Progenitor cell of endocrine pancreas (in vitro differentiated cells): ENCODE data around the gene CYSRT1. TPM values are rescaled to one million over a fixed set of nuclear protein-coding genes. Genes with fewer than 3 reads are reported as not detected.

Source experiments
- DNase-seq: peaks from one replicate; pipeline ENCODE4 v3.0.0; 2021; ENCODE audit warnings: low spot score; ENCODE audit not compliant: unreplicated experiment
- H3K27ac Mint-ChIP-seq: 2 replicates; pipeline ENCODE4 v1.8.0; 2021; ENCODE audit warnings: mild to moderate bottlenecking, moderate library complexity, mixed read lengths
- H3K27me3 Mint-ChIP-seq: 2 replicates; pipeline ENCODE4 v1.8.0; 2021; ENCODE audit warnings: mixed read lengths
- H3K36me3 Mint-ChIP-seq: 2 replicates; pipeline ENCODE4 v1.8.0; 2022; ENCODE audit warnings: mixed read lengths; ENCODE audit not compliant: insufficient read depth
- H3K4me1 Mint-ChIP-seq: 2 replicates; pipeline ENCODE4 v1.8.0; 2021; ENCODE audit warnings: low read depth, mixed read lengths
- H3K4me3 Mint-ChIP-seq: 2 replicates; pipeline ENCODE4 v1.8.0; 2021; ENCODE audit warnings: low read depth, mild to moderate bottlenecking, moderate library complexity, mixed read lengths
- H3K9me3 Mint-ChIP-seq: 2 replicates; pipeline ENCODE4 v1.8.0; 2021; ENCODE audit warnings: low read depth, mixed read lengths
- total RNA-seq: library from RNA; stranded (reverse); gene quantifications from 2 replicates; pipeline ENCODE4 v1.2.1, GENCODE V29; 2021
- TF ChIP-seq, protein P1 (sequence below): fragments of 200-600 bp; sonication (generic); IDR thresholded peaks from one replicate; pipeline ENCODE4 v1.5.0; 2021; ENCODE audit warnings: antibody characterized with exemption, mild to moderate bottlenecking; ENCODE audit not compliant: unreplicated experiment

CYSRT1 gene
- total RNA-seq, 1 donor from 2014 or later, result 2.7 TPM

GRCh38 chr9:137270929-137271695, 46.1 kb downstream of the CYSRT1 start:
- TF ChIP-seq, protein P1, sequence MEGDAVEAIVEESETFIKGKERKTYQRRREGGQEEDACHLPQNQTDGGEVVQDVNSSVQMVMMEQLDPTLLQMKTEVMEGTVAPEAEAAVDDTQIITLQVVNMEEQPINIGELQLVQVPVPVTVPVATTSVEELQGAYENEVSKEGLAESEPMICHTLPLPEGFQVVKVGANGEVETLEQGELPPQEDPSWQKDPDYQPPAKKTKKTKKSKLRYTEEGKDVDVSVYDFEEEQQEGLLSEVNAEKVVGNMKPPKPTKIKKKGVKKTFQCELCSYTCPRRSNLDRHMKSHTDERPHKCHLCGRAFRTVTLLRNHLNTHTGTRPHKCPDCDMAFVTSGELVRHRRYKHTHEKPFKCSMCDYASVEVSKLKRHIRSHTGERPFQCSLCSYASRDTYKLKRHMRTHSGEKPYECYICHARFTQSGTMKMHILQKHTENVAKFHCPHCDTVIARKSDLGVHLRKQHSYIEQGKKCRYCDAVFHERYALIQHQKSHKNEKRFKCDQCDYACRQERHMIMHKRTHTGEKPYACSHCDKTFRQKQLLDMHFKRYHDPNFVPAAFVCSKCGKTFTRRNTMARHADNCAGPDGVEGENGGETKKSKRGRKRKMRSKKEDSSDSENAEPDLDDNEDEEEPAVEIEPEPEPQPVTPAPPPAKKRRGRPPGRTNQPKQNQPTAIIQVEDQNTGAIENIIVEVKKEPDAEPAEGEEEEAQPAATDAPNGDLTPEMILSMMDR, result no peak
- no peak overlapping the region for H3K4me3 Mint-ChIP-seq
- no peak overlapping the region for H3K27ac Mint-ChIP-seq
- H3K27me3 Mint-ChIP-seq, result no peaks in the 10 kb centered on the region
- H3K36me3 Mint-ChIP-seq, result peaks cover 17% of the 10 kb centered on the region
- H3K4me1 Mint-ChIP-seq, result peaks cover 6% of the 10 kb centered on the region
- no peak for DNase-seq
- H3K9me3 Mint-ChIP-seq, result no peaks in the 10 kb centered on the region

- H3K4me1 Mint-ChIP-seq, result peaks cover 8% of the 10 kb centered on the region
- no peak overlapping the region for H3K27ac Mint-ChIP-seq
- no peak for DNase-seq
- TF ChIP-seq, protein P1, result no peak
- no peaks in the 10 kb centered on the region for H3K9me3 Mint-ChIP-seq
- H3K27me3 Mint-ChIP-seq, result no peaks in the 10 kb centered on the region
- H3K36me3 Mint-ChIP-seq, result peaks cover 17% of the 10 kb centered on the region
- no peak overlapping the region for H3K4me3 Mint-ChIP-seq
Measured at GRCh38 chr9:137271696-137272076, 46.7 kb downstream of the CYSRT1 start.

GRCh38 chr9:137272241-137273094, 47.5 kb downstream of the CYSRT1 start:
- no peaks in the 10 kb centered on the region for H3K27me3 Mint-ChIP-seq
- DNase-seq, result no peak
- no peak overlapping the region for H3K27ac Mint-ChIP-seq
- no peaks in the 10 kb centered on the region for H3K9me3 Mint-ChIP-seq
- TF ChIP-seq, protein P1, result no peak
- H3K4me3 Mint-ChIP-seq, result no peak overlapping the region
- peaks cover 16% of the 10 kb centered on the region for H3K36me3 Mint-ChIP-seq
- peaks cover 13% of the 10 kb centered on the region for H3K4me1 Mint-ChIP-seq

DNA sequence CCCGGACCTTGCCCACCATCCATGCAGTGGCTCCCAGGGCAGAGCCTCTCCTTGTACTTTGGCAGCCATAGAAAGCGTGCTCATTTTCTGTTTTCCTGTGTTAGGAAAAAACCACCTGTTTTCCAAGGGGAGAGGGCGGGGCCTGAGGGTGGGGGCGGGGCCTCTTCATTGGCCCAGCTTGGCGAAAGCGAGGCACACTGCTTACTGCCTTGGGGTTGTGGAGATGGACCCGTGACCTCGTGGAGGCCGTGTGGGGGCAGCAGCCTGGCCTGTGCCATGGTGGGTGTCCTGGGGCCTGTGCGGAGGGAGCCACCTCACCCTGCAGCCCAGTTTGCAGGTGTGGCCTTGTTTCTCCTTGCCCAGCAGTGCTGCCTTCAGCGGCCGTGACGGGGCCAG, 48.1 kb downstream of the CYSRT1 start:
- TF ChIP-seq, protein P1, result no peak
- no peaks in the 10 kb centered on the region for H3K9me3 Mint-ChIP-seq
- H3K4me1 Mint-ChIP-seq, result peaks cover 16% of the 10 kb centered on the region
- no peak overlapping the region for H3K4me3 Mint-ChIP-seq
- H3K36me3 Mint-ChIP-seq, result peaks cover 14% of the 10 kb centered on the region
- no peak for DNase-seq
- H3K27me3 Mint-ChIP-seq, result no peaks in the 10 kb centered on the region
- no peak overlapping the region for H3K27ac Mint-ChIP-seq

GRCh38 chr9:137273611-137274320, 48.8 kb downstream of the CYSRT1 start:
- Mint-ChIP-seq H3K27ac (no peak overlapping the region), H3K9me3 (no peaks in the 10 kb centered on the region), H3K4me3 (no peak overlapping the region), H3K36me3 (peaks cover 11% of the 10 kb centered on the region), H3K4me1 (peaks cover 16% of the 10 kb centered on the region), H3K27me3 (no peaks in the 10 kb centered on the region)
- no peak for DNase-seq
- TF ChIP-seq, protein P1, result no peak
